ENCODE data around the gene XPNPEP1.

The XPNPEP1 gene

DNA sequence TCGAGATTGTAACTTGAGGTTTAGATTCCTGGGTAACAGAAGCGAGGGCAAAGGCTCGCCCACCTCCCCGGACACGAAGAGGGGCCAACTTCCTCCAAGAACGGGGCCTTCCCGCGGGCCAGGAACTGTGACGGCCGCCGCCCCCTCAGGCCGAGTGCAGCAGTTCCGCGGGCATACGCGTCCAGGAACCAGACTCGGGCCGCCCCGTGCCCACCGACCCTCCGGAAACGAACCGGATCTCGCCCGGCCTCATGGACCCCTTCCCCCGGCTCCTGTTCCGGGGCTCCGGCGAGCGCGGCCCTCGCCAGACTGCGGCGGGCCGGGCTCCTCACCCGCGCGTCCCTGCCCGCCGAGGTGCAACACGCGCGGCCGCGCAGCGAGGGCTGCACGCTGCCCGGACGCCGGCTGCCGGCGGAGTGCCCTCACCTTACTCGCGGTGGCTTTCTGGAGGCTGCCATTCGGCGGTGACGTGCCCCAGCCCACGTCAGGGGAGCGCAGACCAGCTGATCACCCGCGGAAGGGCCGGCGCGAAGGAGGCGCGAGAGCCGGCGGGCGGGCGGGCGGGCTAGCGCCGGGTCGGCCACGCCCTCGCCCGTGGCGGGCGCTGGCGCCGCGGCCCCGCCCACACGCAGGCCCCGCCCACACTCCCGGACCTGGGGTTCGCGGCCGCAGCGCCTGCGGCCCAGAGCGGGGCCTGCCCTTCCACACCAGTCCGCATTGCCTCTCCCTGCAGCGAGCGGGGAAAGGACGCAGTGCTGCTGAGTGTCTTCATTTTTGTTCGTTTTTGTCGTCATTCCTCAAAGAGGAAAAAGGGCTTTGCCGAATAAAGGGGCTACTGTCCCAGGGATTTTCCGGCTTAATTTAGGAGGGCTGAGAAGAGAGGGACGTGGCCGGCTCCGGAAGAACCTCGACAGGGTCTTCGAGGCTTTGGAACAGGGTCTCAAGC, at the start of gene XPNPEP1:
TSS of gene XPNPEP1 (minus strand) at position 536 of the 946 bp plus-strand sequence. CDS start at position 458, 78 bp downstream.
- H3K36me3 Mint-ChIP-seq = peaks cover 4% of the 10 kb centered on the region
- no peaks in the 10 kb centered on the region for H3K27me3 Mint-ChIP-seq
- H3K4me3 Mint-ChIP-seq = peak within 1 kb of the TSS; percentile 95
- peak within 1 kb of the TSS; percentile 96 for H3K27ac Mint-ChIP-seq
- peaks cover 59% of the 10 kb centered on the region for H3K4me1 Mint-ChIP-seq
- H3K9me3 Mint-ChIP-seq = no peaks in the 10 kb centered on the region

DNA sequence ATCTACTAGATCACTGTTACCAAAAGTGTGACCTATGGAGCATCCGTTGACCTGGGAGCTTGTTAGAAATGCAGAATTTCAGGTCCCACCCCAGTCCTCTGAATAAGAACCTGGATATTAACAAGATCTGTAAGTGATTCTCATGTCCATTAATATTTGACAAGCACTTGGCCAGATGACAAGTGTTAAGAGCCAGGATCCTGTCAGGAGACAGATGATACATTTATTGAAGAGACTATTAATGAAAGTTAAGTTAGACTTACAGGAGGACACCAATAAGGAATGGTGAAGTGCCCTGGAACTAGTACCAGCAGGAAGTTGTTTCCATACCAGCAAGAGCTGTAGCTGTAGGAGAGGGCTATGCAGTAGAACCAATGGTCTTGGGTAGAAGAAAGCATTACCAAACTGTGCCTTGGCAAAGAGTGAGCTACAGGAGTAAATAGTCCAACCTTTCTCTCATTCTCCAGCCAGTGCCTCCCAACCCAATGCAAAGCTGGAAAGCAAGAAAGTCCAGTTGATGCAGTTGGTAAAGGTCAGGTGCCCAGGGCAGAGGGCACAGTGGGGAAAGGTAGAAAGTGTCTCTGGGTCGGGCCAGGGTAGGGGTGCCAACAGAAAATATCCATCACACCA, 49.2 kb upstream of the XPNPEP1 start:
- Mint-ChIP-seq H3K4me1 (peaks cover 11% of the 10 kb centered on the region), H3K36me3 (no peaks in the 10 kb centered on the region), H3K4me3 (no peak overlapping the region), H3K9me3 (no peaks in the 10 kb centered on the region), H3K27me3 (no peaks in the 10 kb centered on the region), H3K27ac (no peak overlapping the region)

DNA sequence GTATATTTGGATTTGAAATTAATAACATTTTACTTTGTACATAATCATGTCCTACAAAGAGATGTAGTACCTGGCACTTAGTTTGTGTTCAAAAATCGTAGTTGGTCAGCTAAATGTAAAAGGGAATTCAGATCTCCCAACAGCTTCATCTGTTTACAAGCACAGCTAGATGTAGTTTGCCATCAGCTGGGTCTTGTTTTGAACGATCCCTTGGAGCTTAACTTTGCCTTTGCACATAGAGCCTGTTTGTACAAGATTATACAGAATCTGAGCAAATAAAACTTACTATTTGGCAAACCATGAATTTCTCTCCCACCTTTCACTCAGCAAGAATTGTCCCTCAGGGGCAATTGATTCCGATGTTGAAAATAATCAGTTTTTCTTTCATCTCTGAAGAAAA, 48.3 kb upstream of the XPNPEP1 start:
- peaks cover 8% of the 10 kb centered on the region for H3K4me1 Mint-ChIP-seq
- H3K4me3 Mint-ChIP-seq = no peak overlapping the region
- no peaks in the 10 kb centered on the region for H3K27me3 Mint-ChIP-seq
- no peaks in the 10 kb centered on the region for H3K36me3 Mint-ChIP-seq
- H3K27ac Mint-ChIP-seq = no peak overlapping the region
- no peaks in the 10 kb centered on the region for H3K9me3 Mint-ChIP-seq

DNA sequence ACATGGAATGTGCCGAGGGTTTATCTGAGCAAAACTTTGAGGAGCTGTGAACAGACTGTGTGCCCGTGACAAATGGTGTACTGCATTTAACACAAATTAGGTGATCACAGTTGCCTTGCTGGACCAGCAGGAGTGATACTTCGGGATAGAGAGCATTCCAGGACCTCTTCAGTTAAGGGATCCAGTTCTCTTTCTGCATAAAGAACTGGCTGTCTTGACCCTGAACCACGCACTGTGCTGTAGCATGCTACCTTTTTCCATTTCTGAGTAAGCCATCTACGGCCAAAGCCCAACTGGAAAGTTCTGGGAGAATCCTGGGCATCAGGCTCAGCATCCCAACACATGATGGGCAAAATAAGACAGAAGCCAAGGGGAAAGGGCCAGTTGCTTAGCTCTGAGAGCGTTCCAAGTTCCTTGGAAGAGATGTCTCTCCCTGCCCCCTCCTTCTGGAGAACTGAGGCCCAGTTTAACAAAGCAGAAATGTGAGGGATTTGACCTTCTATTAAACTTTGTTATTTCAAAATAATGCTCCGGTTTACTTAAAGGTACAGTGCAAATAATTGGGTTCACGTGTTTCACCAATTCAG, 46.5 kb upstream of the XPNPEP1 start:
- Mint-ChIP-seq H3K36me3 (no peaks in the 10 kb centered on the region), H3K9me3 (no peaks in the 10 kb centered on the region), H3K27me3 (no peaks in the 10 kb centered on the region), H3K4me3 (no peak overlapping the region), H3K27ac (no peak overlapping the region), H3K4me1 (peaks cover 6% of the 10 kb centered on the region)

DNA sequence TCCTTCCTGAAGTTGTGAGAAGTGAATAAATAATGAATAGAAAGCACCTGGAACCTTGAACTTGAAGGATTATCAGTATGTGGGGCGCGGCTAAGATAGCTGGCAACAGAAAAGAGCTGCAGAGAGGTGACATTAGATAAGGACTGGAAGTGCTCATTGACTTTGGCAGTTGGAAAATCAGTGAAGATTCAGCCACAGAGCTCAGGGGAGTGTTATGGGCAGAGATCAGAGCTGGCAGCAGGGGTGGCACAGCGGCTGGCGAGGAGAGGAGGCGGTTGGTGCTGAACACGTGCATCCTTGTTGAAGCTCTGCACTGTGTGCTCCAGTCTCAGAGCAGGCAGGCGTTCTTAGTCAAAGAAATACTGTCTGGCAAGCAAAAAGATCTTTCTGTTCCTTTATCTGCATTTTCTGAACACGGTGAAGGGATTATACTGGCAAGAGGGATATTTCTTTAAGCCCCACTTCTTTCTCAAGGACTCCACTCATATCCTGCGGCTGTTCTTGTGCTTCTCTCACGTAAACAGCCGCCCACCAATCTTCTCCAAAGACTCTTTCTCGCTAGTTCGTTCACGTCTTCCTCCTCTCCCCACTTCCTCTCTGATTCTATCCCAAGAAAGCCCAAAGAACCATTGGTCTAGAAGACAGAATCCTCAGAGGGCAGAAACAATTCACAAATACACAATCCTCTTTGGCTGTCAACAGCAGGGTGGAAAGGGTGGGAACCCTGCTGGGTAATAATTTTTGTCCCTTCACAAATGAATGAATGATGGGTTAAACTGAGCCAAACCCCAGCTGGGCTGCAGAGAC, 45.8 kb upstream of the XPNPEP1 start:
- H3K4me1 Mint-ChIP-seq = peaks cover 6% of the 10 kb centered on the region
- no peak overlapping the region for H3K27ac Mint-ChIP-seq
- H3K36me3 Mint-ChIP-seq = no peaks in the 10 kb centered on the region
- H3K4me3 Mint-ChIP-seq = no peak overlapping the region
- H3K9me3 Mint-ChIP-seq = no peaks in the 10 kb centered on the region
- no peaks in the 10 kb centered on the region for H3K27me3 Mint-ChIP-seq

DNA sequence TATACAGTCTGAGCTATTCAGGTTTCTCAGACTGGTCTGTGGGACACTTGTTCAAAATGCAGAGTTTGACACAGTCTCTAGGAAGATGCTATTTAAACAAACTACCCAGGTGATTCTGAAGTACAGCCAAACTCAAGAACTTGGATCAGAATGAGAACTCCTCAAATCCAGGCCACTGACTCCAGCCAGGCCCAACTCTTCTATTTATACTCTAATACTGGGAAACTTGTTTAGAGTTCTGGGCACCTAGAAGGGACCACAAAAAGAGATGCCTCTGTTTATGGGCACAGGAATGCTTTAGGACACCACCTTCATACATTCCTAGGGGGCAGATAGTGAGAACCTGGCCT, 44.4 kb upstream of the XPNPEP1 start:
- peaks cover 6% of the 10 kb centered on the region for H3K4me1 Mint-ChIP-seq
- no peaks in the 10 kb centered on the region for H3K9me3 Mint-ChIP-seq
- no peaks in the 10 kb centered on the region for H3K27me3 Mint-ChIP-seq
- no peaks in the 10 kb centered on the region for H3K36me3 Mint-ChIP-seq
- H3K27ac Mint-ChIP-seq = no peak overlapping the region
- no peak overlapping the region for H3K4me3 Mint-ChIP-seq

DNA sequence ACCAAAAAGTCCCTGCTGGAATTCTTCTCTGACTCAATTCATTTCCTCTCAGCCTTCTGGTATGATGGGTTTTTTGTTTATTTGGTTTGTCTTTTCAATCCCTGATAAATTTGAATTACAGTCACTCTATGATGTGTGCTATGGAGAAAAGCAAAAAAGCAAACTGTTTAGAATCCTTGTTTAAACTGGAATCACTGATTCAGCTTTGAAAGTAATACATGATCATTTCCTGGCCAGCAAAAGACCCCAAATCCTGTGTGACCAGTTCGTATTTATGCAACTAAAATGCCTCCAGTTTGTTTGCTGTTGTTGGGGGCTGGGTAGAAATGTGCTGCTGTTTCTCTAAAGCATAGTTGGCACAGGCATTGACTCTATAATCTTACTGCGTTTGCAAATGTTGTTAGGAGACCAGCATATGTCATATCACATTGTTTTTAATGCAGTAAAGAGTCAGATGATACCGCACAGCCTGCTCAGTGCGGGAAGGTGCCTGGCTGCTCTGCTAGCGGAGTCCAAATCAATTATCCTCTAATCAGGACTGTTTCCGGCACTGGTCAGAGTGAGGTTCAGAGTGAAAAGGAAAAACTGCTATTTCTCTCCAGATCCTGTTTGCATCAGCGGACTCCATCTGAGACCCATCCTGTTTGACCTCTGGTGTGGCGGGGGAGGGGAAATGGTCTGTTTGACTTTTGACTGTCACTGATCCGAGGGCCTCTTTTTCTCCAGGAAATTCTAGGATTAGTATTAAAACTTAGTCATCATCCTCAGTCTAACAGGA, 43.8 kb upstream of the XPNPEP1 start:
- H3K36me3 Mint-ChIP-seq = no peaks in the 10 kb centered on the region
- H3K4me1 Mint-ChIP-seq = peaks cover 6% of the 10 kb centered on the region
- no peaks in the 10 kb centered on the region for H3K27me3 Mint-ChIP-seq
- H3K4me3 Mint-ChIP-seq = no peak overlapping the region
- no peaks in the 10 kb centered on the region for H3K9me3 Mint-ChIP-seq
- H3K27ac Mint-ChIP-seq = no peak overlapping the region

DNA sequence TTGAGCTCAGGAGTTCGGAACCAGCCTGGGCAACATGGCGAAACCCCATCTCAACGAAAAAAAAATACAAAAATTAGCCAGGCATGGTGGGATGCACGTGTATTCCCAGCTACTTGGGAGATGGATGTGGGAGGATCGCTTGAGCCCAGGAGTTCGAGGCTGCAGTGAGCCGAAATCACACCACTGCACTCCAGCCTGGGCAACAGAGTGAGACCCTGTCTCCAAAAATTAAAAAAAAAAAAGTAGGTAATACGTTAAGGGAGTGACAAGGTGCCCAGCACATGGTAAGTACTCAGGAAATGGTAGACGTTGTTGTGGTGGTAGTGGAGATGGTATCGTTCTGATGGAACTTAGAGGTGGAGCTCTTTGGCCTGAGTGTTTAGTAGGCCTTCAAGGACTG, 41.0 kb upstream of the XPNPEP1 start:
- H3K4me3 Mint-ChIP-seq = no peak overlapping the region
- H3K27ac Mint-ChIP-seq = no peak overlapping the region
- H3K36me3 Mint-ChIP-seq = no peaks in the 10 kb centered on the region
- H3K27me3 Mint-ChIP-seq = no peaks in the 10 kb centered on the region
- peaks cover 4% of the 10 kb centered on the region for H3K4me1 Mint-ChIP-seq
- no peaks in the 10 kb centered on the region for H3K9me3 Mint-ChIP-seq

DNA sequence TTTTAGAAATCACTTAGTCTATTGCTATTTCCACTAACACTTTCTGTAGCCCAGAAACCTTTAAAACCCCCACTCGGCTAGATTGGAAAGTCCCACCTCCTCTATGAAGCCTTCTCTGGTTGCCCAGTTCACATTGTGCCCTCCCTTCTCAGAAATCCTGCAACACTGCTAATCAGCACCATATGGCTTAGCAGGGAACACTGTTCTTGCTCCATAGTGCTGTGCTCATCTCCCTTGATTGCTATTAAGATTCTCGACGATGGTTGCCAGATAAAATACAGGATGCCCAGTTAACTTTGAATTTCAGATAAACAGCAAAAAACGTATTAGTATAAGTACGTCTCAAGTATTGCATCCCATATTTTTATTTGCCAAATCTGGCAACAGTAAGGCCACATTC, 40.1 kb upstream of the XPNPEP1 start:
- no peak overlapping the region for H3K27ac Mint-ChIP-seq
- H3K9me3 Mint-ChIP-seq = no peaks in the 10 kb centered on the region
- no peak overlapping the region for H3K4me3 Mint-ChIP-seq
- no peaks in the 10 kb centered on the region for H3K4me1 Mint-ChIP-seq
- no peaks in the 10 kb centered on the region for H3K36me3 Mint-ChIP-seq
- no peaks in the 10 kb centered on the region for H3K27me3 Mint-ChIP-seq

DNA sequence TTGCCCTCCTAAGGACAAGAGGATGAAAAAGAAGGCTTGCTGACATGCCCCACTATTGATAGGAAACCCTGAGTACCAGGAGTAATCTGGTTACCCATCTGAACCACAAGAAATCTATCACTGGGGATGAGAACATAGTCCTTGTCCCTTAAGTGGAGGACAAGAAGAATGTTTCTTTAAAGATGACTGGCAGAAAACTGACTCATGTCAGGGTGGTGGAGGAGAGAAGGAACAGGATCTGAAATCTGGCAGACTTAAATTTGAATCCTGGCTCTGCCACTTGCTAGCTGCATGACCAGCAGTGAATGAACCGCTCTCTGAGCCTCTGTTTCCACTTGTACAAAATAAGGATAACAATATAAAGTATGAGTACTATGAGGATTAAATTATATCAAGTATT, 38.9 kb upstream of the XPNPEP1 start:
- Mint-ChIP-seq H3K9me3 (no peaks in the 10 kb centered on the region), H3K36me3 (no peaks in the 10 kb centered on the region), H3K4me1 (no peaks in the 10 kb centered on the region), H3K27ac (no peak overlapping the region), H3K27me3 (no peaks in the 10 kb centered on the region), H3K4me3 (no peak overlapping the region)

DNA sequence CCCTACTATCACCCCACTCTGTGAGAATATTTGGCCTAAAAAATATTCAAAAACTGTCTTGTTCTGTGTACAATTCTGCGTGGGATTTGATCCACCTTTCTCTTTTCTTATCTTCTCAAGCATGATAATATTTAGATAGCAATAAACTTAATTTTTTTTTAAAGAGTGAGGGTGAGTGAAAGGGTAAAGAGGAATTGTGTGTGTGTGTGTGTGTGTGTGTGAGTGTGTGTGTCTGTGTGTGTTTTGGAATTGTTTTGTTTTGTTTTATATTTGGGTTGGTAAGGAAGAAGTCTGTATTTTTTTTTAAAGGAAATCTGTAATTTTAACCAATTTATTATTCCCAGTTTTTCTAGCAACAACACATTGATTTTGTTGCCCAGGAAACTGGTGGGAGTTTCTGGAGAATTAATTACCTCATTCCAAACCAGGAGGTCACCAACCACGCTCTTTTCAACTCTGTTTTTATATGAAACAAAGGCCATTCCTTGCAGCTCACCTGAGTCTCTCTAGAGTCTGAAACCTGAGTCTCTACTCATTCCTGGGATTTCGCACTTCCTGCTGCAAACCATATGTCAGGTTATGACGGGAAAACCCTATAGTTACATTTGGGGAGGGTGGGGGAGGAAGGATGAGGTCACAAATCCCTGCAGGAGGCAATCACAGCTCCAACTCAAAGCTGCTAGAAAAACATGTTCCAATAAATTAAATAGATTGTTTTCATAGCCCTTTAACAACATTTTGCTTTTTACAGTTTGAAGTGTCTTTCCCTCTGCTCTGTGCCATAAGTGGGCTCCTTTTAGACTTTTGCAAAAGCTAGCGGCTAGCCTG, 38.1 kb upstream of the XPNPEP1 start:
- Mint-ChIP-seq H3K4me1 (peaks cover 5% of the 10 kb centered on the region), H3K9me3 (no peaks in the 10 kb centered on the region), H3K27ac (no peak overlapping the region), H3K36me3 (no peaks in the 10 kb centered on the region), H3K27me3 (no peaks in the 10 kb centered on the region), H3K4me3 (no peak overlapping the region)

DNA sequence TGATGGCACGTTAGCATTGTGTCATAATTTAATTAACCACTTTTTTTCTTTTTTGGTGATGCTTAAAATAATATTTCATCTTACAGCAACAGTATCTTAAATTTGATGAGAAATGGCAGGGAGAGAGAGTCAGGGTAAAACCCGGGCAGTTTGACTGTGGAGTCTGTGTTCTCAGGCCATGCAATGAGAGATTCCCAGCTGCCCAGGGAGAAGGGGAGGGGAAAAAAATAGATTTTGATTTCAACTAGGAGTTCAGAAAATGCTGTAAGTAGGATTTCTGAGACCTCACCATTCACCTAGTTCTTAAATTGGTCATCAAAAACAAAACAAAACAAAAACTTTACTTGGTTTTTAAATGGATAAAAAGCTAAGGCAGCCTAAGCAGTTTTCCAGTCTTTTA, 37.4 kb upstream of the XPNPEP1 start:
- no peaks in the 10 kb centered on the region for H3K9me3 Mint-ChIP-seq
- no peaks in the 10 kb centered on the region for H3K27me3 Mint-ChIP-seq
- H3K4me1 Mint-ChIP-seq = peaks cover 6% of the 10 kb centered on the region
- H3K36me3 Mint-ChIP-seq = no peaks in the 10 kb centered on the region
- no peak overlapping the region for H3K27ac Mint-ChIP-seq
- no peak overlapping the region for H3K4me3 Mint-ChIP-seq

DNA sequence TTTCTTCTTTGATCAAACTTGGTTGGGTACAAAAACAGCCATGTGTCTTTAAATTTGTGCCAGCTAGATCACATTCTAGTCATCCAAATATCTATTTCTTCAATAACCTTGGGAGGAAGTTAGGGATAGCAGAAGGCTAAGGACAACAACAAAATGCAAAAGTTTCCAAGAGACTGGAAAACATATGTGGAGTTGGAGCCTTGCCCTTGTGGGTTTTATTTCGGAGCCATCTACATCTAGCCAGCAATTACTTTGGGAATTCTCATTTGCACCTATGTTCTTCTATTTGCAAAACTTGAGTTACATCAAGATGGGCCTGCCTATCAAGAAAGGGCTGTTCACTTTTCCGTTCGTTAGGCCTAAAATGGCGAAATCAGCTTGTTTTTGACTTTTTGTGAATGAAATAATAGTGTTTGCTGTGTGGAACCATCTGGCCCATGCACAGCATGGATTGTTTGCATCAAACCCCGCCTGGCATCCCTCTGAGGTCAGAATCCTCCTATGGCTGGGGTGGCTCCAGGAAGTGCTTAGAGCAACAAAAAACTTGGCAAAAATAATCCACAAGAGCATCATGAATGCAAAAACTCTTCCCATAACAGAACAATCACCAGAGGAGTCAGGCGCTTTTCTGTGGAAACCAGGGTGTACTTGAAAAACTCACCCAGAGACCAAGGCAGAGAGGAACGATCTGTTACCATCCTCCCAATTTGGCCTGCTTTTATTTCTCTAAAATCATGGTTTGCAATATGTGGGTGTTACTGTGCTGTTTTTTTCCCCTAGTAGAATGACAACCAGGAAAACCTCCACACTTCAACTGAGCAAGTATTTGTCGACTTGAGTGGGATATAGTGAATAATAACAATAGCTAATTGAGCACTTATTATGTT, 36.2 kb upstream of the XPNPEP1 start:
- H3K9me3 Mint-ChIP-seq = no peaks in the 10 kb centered on the region
- no peak overlapping the region for H3K27ac Mint-ChIP-seq
- H3K4me3 Mint-ChIP-seq = no peak overlapping the region
- H3K4me1 Mint-ChIP-seq = peaks cover 6% of the 10 kb centered on the region
- no peaks in the 10 kb centered on the region for H3K36me3 Mint-ChIP-seq
- H3K27me3 Mint-ChIP-seq = no peaks in the 10 kb centered on the region

Data from activated naive CD4-positive, alpha-beta T cell treated with anti-CD3 and anti-CD28 coated beads, Interleukin-2, amount 50 U/mL, for 24 hours (primary cell).